ENCODE data around the gene TUBB4A.
A peak's percentile ranks its signal among the peaks of the same experiment; 100 is the strongest.

Gene TUBB4A

DNA sequence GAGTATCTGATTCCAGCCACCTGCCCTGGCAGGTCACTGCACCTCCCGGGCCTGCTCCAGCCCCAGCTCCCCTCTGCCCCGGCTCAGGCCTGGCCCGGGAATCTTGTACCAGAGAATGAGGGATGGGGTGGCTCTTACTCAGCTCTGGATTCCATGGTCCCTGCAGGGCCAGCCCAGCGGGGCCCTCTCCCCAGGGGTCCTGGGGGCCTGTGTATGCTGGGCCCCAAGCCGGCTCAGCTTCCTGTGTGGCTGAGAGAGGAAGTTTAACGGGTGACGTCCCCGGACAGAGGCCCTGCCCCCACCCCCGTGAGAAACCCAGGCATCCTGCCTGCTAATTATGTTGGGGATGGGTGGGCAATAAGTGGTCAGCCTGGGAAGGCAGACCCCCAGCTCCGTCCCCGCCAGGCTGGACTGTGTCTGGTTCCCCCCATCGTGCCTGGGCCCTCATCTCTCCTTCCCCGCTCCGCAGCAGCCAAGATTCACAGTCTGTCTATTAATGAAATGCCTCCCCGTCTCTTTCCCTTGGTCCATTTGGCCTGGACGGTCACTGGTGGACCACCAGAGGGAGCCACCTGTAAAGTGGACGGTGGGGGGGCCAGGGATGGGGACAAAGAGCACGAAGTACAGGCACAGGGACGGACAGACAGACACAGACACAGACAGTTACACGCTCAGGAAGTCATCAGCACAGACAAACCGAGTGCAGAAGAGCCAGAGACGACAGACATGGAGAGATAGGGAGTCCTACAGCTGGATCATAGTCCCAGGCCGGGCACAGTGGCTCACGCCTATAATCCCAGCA, 20.4 kb downstream of the TUBB4A start, which contains the start of gene DENND1C:
Gene DENND1C (minus strand): TSS at position 247 of the 802 bp plus-strand sequence. CDS start 92 bp downstream, at position 155.
- in situ Hi-C loops (cut with HindIII; ENCODE audit: low pct_unique_long_range_greater_than_20kb, low sequenced_read_pairs), result no loop called here
- DNase-seq (ENCODE audit: low read depth in 1 of 2, low spot score in 1 of 2), result no peak
- TF ChIP-seq JUND (IDR thresholded peaks at IDR 0.05; ENCODE audit: low read depth), result no peak

DNA sequence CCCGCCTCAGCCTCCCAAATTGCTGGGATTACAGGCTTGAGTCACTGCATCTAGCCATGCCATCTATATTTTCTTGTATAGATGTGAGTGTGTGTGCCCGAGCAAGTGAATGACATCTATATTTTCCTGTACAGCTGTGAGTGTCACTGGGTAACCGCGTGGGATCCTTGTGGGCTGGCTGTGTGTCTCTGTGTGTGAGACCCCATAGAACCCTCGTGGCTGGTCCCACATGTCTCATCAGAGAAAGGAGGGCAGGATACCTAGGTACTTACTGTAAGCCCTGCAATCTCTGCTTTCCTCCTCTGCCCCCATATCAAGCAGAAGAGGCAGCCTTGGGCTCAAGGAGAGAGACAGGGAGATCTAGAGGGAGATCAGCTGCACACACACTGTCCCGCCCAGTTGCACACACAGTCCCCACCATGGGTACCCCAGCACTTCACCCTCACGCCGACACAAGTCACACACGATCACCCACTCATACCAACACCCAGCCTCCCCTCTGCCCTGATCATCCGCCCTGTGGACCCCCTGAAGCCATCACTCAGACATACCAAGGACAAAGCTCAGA, 21.2 kb downstream of the TUBB4A start:
- in situ Hi-C loops (cut with HindIII; ENCODE audit: low pct_unique_long_range_greater_than_20kb, low sequenced_read_pairs), result no loop called here
- no peak for DNase-seq (ENCODE audit: low read depth in 1 of 2, low spot score in 1 of 2)
- TF ChIP-seq JUND (IDR thresholded peaks at IDR 0.05; ENCODE audit: low read depth), result no peak

DNA sequence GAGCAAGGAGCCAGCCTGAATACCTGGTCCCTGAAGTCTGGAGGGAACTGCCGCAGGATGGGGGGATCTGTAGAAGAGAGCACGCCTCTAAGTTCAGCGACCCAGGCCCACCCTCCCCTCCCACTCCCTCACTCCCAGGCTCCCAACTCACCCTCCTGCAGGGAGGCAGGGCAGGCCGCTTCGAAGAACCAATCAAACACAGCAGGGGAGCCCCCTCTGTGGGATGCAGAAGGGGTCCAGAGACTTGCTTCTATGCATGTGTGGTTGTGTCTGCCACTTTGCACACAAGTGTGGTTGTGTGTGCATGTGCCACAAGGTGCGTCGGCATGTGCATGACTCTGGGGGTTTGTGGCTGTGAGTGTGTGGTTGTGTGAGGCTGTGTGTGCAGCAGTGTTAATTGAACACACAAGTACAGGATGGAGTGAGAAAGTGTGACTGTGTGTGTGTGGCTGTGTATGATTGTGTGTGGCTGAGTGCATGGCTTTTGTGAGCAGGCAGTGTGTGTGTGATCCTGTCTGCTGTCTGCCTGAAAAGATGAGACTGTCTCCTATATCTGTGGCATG, 22.2 kb downstream of the TUBB4A start:
- DNase-seq (ENCODE audit: low read depth in 1 of 2, low spot score in 1 of 2), result no peak
- in situ Hi-C loops (cut with HindIII; ENCODE audit: low pct_unique_long_range_greater_than_20kb, low sequenced_read_pairs), result no loop called here
- TF ChIP-seq JUND (IDR thresholded peaks at IDR 0.05; ENCODE audit: low read depth), result no peak

DNA sequence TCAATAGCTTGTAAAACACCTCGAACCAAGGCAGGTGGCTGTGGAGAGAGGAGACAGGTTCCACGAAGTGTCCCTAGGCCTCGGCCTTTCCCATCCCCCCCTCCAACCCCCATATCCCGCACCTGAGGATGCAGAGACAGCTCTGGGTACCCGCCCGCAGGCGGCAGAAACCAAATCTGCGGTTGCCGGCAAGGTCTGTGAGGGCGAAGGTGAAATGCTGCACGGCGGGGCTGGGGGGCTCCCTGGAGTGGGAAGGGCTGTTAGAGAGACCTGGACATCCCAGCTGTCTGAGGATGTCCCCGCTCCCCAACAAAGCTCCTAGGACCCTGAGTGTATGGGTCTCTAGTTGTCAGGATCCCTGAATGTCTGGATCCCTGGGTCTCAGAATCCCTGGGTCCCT, 23.3 kb downstream of the TUBB4A start:
- TF ChIP-seq JUND (IDR thresholded peaks at IDR 0.05; ENCODE audit: low read depth), result no peak
- in situ Hi-C loops (cut with HindIII; ENCODE audit: low pct_unique_long_range_greater_than_20kb, low sequenced_read_pairs), result no loop called here

DNA sequence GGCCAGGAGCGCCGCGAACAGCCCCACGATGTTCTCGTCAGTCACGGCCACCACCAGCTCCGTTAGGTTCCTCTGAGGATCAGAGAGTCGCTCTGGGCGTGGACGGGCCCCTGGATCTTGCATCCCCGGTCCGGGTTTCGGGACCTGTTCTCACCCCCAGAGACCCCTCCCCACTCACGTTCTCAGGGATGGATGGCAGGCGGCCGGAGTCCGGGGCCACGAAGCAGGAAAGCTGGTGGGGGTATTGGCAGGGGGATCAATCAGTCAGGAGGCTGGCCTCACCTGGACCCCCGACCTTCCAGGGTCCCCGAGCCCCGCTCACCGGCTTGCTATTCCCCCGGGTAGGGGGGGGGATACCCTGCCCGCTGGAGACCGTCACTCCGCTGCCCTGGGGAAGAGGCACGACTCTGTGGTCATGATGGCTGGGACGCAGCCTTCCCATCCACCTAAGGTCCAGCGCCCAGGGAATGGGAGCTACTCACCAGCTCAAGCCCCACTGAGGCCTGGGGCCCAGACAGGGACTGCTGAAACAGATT, 25.1 kb downstream of the TUBB4A start:
- DNase-seq (ENCODE audit: low read depth in 1 of 2, low spot score in 1 of 2), result no peak
- in situ Hi-C loops (cut with HindIII; ENCODE audit: low pct_unique_long_range_greater_than_20kb, low sequenced_read_pairs), result no loop called here
- TF ChIP-seq JUND (IDR thresholded peaks at IDR 0.05; ENCODE audit: low read depth), result no peak

More for the DNA sequence above, 23.3 kb downstream of the TUBB4A start:
- no peak for DNase-seq (ENCODE audit: low read depth in 1 of 2, low spot score in 1 of 2)

DNA sequence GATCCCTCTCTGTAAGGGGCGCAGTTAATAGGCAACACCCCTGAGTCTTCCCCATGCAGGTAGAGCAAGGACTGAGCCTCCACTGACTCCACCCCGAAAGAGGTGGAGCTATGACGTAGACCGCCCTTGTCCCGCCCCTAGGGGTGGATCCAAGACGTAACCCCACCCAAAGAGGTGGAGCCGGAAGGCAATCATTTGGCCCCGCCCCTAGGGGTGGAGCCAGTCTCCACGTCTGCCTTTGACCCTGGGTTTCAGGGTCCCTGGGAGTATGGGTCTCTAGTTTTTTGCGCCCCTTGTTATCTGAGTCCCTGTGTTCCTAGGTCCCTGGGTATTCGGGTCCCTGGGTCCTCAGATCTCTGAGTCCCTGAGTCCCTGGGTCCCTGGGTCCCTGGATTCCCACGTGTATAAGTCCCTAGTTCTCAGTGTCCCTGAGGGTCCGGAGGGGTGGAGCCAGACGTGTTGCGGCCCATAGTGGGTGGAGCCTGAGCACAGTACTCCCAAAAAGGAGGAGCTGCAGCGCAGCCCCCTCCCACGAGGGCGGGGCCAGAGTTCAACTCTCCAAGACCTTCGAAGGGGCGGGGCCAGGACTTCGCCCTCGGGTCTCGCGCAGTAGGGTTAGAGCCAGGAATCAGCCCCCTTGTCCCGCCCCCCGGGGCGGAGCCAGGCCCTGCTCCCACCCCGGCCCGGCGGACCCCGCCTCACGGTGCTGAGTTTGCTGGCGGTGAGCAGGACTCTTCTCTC, 25.8 kb downstream of the TUBB4A start:
- in situ Hi-C loops (cut with HindIII; ENCODE audit: low pct_unique_long_range_greater_than_20kb, low sequenced_read_pairs), result no loop called here
- TF ChIP-seq JUND (IDR thresholded peaks at IDR 0.05; ENCODE audit: low read depth), result no peak
- DNase-seq (ENCODE audit: low read depth in 1 of 2, low spot score in 1 of 2), result peak in 1 of 2 experiments; percentile 87

DNA sequence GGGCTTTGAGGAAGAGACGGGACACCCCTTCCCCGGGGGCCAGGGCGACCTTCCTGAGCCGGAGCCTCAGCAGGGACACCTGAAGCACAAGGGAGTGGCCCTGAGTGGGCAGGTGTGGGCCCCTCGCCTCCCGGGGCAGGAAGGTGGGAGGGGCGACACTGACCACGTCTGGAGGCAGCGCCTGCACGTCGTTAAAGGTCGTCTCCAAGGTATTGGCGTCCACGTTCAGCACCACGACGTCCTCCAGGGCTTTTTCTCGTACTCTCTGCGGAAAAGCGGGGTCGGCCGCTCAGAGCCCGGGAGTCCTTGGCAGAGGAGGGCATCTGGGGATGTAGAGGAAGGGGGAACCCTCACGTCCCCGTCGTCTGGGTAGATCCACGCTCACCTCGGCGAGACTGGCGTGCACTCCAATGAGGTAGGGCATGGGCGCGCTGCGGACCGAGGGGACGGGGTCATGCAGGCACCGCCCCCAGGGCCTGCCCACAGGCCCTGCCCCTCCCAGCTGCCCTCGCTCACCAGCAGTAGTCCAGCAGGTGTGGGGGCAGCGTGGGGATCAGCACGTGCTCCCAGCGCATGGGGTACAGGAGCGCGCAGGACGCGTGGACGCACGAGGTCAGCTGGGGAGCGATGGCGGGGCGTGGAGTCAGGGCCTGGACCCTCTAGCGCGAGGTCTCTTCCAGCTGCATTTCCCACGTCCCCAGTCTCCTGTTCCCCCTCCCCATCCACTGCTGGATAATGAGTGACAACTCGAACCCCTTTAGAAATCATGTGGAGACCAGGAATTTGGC, 26.6 kb downstream of the TUBB4A start:
- no peak for TF ChIP-seq JUND (IDR thresholded peaks at IDR 0.05; ENCODE audit: low read depth)
- in situ Hi-C loops (cut with HindIII; ENCODE audit: low pct_unique_long_range_greater_than_20kb, low sequenced_read_pairs), result no loop called here
- DNase-seq (ENCODE audit: low read depth in 1 of 2, low spot score in 1 of 2), result no peak

DNA sequence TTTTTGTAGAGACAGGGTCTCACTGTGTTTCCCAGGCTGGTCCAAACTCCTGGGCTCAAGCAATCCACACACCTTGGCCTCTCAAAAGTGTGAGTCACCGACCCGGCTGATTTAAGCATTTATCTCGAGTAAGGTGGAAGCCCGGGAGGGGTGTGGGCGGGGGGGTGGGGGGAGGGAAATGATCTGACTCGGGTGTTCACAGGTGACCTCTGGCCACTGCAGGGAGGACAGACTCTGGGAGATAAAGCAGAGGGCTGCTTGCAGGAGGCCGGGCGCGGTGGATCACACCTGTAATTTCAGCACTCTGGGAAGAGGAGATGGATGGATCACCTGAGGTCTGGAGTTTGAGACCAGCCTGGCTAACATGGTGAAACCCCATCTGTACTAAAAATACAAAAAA, 28.5 kb downstream of the TUBB4A start:
- in situ Hi-C loops (cut with HindIII; ENCODE audit: low pct_unique_long_range_greater_than_20kb, low sequenced_read_pairs), result no loop called here
- no peak for TF ChIP-seq JUND (IDR thresholded peaks at IDR 0.05; ENCODE audit: low read depth)
- DNase-seq (ENCODE audit: low read depth in 1 of 2, low spot score in 1 of 2), result no peak

DNA sequence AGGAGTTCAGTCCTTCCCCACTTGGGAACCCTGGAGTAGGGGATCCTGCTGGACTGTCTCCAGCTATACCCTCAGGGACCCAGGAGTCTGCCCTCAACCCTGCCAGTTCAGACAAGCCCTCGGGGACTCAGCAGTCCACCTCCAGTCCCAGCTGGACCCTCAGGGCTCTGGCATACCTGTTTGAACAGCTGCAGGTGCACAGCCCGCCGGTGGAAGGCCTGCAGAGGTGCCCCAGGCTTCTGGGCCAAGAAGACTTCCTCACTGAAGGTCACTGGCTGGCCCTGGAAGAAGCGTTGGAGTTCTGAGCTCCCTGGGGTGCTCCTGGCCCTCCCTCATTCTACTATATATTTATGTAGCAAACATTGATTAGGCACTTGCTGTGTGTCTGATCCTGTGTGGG, 29.4 kb downstream of the TUBB4A start:
- in situ Hi-C loops (cut with HindIII; ENCODE audit: low pct_unique_long_range_greater_than_20kb, low sequenced_read_pairs), result no loop called here
- no peak for TF ChIP-seq JUND (IDR thresholded peaks at IDR 0.05; ENCODE audit: low read depth)
- peak in 1 of 2 experiments; percentile 25 for DNase-seq (ENCODE audit: low read depth in 1 of 2, low spot score in 1 of 2)

DNA sequence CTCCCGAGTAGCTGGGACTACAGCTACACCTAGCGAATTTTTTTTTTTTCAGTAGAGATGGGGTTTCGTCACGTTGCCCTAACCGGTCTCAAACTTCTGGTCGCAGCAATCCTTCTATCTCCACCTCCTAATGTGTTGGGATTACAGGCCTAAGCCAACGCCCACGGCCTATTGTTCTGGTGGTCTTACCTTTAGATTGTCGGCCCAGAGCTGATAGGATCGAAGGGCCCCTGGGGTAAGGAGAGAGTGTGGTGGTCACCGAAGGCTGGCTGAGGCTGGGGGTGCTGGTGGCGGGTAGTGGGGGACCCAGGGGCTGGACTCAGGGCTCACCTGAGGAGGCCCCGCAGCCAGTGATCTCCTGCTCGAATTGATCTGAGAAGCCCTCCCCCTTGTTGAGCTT, 31.0 kb downstream of the TUBB4A start:
- in situ Hi-C loops (cut with HindIII; ENCODE audit: low pct_unique_long_range_greater_than_20kb, low sequenced_read_pairs), result no loop called here
- DNase-seq (ENCODE audit: low read depth in 1 of 2, low spot score in 1 of 2), result no peak
- TF ChIP-seq JUND (IDR thresholded peaks at IDR 0.05; ENCODE audit: low read depth), result no peak

DNA sequence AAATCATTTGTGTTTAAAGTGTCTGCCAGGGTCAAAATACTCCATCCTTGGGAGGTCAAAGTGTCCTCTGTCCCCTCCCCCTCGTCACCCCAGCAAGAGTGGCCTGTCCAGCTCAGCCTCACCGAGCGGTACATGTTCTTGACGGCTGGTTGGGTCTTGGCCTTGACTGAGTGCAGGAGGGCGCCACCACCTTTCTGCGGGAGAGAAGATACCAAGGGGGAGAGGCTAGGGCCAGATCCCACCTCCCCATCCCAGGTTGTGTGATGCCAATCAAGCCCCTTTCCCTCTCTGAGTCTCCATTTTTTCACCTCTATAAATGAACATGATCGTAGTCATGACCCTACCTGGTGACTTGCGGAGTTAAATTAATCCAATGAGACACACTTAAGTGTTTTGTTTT, 31.9 kb downstream of the TUBB4A start:
- no peak for DNase-seq (ENCODE audit: low read depth in 1 of 2, low spot score in 1 of 2)
- TF ChIP-seq JUND (IDR thresholded peaks at IDR 0.05; ENCODE audit: low read depth), result no peak
- in situ Hi-C loops (cut with HindIII; ENCODE audit: low pct_unique_long_range_greater_than_20kb, low sequenced_read_pairs), result no loop called here

DNA sequence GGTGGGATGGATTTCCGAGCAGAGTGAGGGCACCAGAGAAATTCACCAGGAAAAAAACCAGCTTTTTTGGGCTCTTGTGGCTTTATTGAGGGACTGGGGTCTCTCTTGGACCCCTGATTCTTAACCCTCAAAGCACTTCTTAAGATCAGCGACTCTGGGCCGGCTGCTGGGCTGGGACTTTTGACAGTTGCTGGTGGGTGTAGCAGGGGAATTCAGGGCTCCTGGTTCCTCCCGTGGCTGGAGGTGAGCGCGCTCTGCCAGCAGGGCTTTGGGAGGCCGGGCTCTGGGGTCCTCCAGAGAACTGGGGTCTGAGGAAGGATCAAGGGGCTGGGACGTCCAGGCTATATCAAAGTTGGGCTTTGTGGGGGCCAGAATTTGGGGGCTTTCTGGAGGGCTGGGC, 34.7 kb downstream of the TUBB4A start:
- DNase-seq (ENCODE audit: low read depth in 1 of 2, low spot score in 1 of 2), result no peak
- TF ChIP-seq JUND (IDR thresholded peaks at IDR 0.05; ENCODE audit: low read depth), result no peak
- in situ Hi-C loops (cut with HindIII; ENCODE audit: low pct_unique_long_range_greater_than_20kb, low sequenced_read_pairs), result no loop called here

Measured in T47D (cell line).